ENCODE results near the gene ATE1. TPM values are rescaled to one million over a fixed set of nuclear protein-coding genes. Genes with fewer than 3 reads are reported as not detected.

Gene ATE1
- total RNA-seq (2022; extraction: Qiagen RNA extraction), result 15.7 to 25.1 TPM (median 18.5 TPM) in 5 replicates

DNA sequence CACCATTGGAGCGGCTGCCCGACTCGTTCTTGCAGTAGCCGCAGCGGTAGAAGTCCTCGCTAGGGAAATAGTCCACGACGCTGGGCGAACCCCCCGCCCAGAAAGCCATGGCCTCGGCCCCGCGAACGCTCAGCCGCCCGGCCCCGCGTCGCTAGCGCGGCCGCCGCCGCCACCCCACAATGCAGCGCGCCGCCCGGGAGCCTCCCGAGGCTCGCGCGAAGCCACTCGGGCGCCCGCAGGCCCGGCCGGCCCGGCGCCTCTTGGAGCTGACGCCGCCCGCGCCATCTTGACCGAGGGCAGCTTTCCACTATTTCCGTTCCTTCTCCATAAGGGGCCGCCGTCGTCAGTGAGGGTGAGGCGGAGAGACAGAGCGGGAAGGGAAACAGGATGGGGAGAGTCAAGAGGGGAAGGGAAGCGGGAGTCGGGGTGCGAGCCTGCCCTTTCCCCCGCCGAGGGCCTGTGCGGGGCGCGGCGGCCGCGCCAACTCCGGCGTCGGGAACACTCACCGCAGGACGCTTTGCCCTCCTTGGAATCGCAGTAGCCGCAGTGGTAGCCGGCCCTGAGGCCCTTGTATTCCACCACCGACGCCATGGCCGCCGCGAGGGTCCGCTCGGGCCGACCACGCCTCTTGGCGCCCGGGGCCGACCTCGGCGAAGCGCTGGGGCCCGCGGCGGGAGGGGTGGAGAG is at the start of gene ATE1:
TSS of gene ATE1 (minus strand) at position 191 of the 687 bp plus-strand sequence. CDS start at position 109, 82 bp downstream.

GRCh38 chr10:121974535-121975294 is 46.9 kb upstream of the ATE1 start, which contains the start of gene NSMCE4A:
Gene NSMCE4A (minus strand): TSS chr10:121975217. CDS start chr10:121975165, 52 bp downstream.

Other genes with a start within 250 kb of the ATE1 start
- 54.3 to 59.5 TPM (median 57.4 TPM) in 5 replicates for gene NSMCE4A, start 47.2 kb upstream of the ATE1 start, total RNA-seq (2022; extraction: Qiagen RNA extraction)
- gene TACC2, start 61.1 kb upstream of the ATE1 start, total RNA-seq (2022; extraction: Qiagen RNA extraction), result 72.9 to 79.8 TPM (median 76.2 TPM) in 5 replicates

Data from A549 treated with AZD2906 at 1 μM for 4 hours (cell line).